NCI-H187 (cell line): ENCODE results near the gene SETDB2.

Source experiments
- DNase-seq, 2 experiments: peaks; one replicate each; lab custom pipeline; 2025; lab: John Stamatoyannopoulos, UW

Gene SETDB2

GRCh38 chr13:49533591-49534269 is 89.7 kb downstream of the SETDB2 start:
- DNase-seq: no peak

- no peak for DNase-seq
Observed at GRCh38 chr13:49536144-49536873, 92.2 kb downstream of the SETDB2 start.

GRCh38 chr13:49538404-49538803 is 94.3 kb downstream of the SETDB2 start:
- DNase-seq: no peak

- DNase-seq: no peak
Observed at GRCh38 chr13:49539313-49539712, 95.2 kb downstream of the SETDB2 start.

- no peak for DNase-seq
Observed at GRCh38 chr13:49539746-49540145, 95.7 kb downstream of the SETDB2 start.

GRCh38 chr13:49540552-49540951 is 96.5 kb downstream of the SETDB2 start:
- no peak for DNase-seq

GRCh38 chr13:49543656-49544055 is 99.6 kb downstream of the SETDB2 start:
- DNase-seq: no peak
